ENCODE measurements around the gene L3MBTL4.

The L3MBTL4 gene

DNA sequence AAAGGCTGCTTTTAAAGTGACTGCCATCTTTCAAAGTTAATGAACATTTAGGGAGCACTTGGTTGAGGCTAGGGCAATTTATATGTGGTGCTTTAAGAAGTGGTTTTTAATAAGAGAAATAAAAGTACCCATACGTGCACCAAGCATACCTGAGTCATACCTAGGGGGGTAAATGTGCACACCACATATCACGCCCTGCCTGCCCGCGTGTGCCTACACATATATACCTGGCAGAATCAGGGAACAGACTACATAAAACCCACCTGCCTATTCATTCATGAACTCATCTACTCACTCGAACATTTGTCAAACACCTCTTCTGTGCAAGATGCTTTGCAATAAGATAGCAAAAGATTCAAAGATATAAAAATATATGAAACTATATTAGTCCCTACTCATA, 450.1 kb downstream of the L3MBTL4 start:
- Histone ChIP-seq H3K27me3 (ENCODE audit: control insufficient read depth, insufficient read depth, low read length) (no peaks in the 10 kb centered on the region), H3K4me3 (ENCODE audit: low read length) (no peak overlapping the region), H3K4me1 (ENCODE audit: control insufficient read depth, insufficient read depth, low read length) (no peaks in the 10 kb centered on the region), H3K9ac (ENCODE audit: low read length) (no peak overlapping the region), H3K9me3 (ENCODE audit: control insufficient read depth, low read length) (no peaks in the 10 kb centered on the region), H3K36me3 (ENCODE audit: control insufficient read depth, insufficient read depth, low read length) (no peaks in the 10 kb centered on the region)

DNA sequence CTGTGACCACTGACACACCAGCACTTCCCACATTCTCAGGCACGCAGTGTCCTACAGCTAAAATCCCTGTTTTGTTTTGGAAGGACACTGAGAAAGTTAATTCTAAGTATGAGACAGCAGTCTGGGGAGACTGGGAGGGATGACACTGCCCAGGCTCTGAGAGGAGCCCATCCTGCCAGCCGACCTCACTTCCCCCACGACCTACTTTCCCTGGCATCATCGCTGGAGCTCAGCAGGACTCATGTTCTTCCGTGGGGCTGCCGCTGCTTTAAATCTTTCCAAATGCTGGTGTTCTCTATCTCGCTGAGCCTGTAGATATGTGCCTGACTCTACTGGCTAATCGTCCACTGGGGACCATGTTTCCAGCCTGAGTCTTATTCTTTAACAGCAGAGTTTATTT, 450.6 kb downstream of the L3MBTL4 start:
- no peak overlapping the region for H3K9ac ChIP-seq (ENCODE audit: low read length)
- H3K27me3 ChIP-seq (ENCODE audit: control insufficient read depth, insufficient read depth, low read length): no peaks in the 10 kb centered on the region
- H3K4me3 ChIP-seq (ENCODE audit: low read length): no peak overlapping the region
- H3K36me3 ChIP-seq (ENCODE audit: control insufficient read depth, insufficient read depth, low read length): no peaks in the 10 kb centered on the region
- no peaks in the 10 kb centered on the region for H3K4me1 ChIP-seq (ENCODE audit: control insufficient read depth, insufficient read depth, low read length)
- no peaks in the 10 kb centered on the region for H3K9me3 ChIP-seq (ENCODE audit: control insufficient read depth, low read length)

DNA sequence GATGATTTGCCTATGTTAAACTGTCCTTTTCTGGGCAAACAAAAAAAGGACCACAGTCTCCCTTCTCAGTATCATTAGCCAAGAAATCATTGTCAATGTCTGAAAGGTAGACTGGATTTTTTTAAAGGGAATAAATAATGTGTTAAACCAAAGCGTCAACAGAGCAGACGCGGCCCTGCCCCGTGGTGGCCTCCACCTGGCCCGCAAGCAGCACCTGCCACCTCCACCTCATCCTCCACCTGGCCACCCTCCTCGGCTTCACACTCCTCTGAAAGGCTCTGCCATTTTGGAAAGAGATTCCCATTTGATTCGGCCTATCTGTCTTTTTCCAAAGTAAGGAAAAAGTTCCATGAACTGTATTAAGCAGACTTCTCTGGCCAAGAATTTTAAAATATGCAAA, 451.4 kb downstream of the L3MBTL4 start:
- H3K4me3 ChIP-seq (ENCODE audit: low read length): no peak overlapping the region
- H3K27me3 ChIP-seq (ENCODE audit: control insufficient read depth, insufficient read depth, low read length): no peaks in the 10 kb centered on the region
- no peaks in the 10 kb centered on the region for H3K4me1 ChIP-seq (ENCODE audit: control insufficient read depth, insufficient read depth, low read length)
- H3K9me3 ChIP-seq (ENCODE audit: control insufficient read depth, low read length): no peaks in the 10 kb centered on the region
- no peaks in the 10 kb centered on the region for H3K36me3 ChIP-seq (ENCODE audit: control insufficient read depth, insufficient read depth, low read length)
- no peak overlapping the region for H3K9ac ChIP-seq (ENCODE audit: low read length)

DNA sequence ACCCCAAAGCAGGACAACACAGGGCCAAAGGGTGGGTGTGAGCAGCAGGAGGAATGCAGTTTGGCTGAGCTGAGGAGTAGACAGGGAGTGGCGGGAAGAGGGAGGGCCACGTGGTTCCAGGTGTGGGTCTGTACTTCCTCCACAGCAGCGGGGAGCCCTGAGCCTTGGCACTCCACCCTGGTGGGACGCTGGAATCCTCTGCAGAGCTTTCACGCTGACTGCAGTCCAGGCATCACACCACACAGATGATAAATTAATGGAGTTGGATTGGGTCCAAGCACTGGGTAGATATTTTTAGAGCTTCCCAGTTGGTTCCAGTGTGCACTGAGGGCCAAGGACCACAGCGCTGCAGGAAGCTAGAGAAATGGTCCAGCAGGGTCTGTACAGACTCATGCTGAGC, 452.3 kb downstream of the L3MBTL4 start:
- Histone ChIP-seq H3K4me3 (ENCODE audit: low read length) (no peak overlapping the region), H3K27me3 (ENCODE audit: control insufficient read depth, insufficient read depth, low read length) (no peaks in the 10 kb centered on the region), H3K36me3 (ENCODE audit: control insufficient read depth, insufficient read depth, low read length) (no peaks in the 10 kb centered on the region), H3K9me3 (ENCODE audit: control insufficient read depth, low read length) (no peaks in the 10 kb centered on the region), H3K9ac (ENCODE audit: low read length) (no peak overlapping the region), H3K4me1 (ENCODE audit: control insufficient read depth, insufficient read depth, low read length) (no peaks in the 10 kb centered on the region)

DNA sequence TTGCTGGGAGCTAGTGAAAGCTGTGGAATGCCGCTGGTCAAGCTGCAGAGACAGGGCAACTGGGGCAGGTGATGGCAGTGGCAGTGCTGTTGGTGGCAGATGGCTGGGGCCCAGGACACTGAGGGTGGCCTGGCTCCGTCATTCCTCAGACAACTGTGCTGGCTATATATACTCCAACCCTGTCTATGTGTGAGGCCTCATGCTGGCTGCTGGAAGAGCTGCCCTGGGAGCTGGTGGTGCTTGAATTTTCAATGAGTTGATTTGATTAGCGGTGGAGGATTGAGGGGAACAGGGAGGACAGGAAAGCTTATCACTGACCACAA, 452.9 kb downstream of the L3MBTL4 start:
- H3K27me3 ChIP-seq (ENCODE audit: control insufficient read depth, insufficient read depth, low read length): no peaks in the 10 kb centered on the region
- no peak overlapping the region for H3K9ac ChIP-seq (ENCODE audit: low read length)
- H3K36me3 ChIP-seq (ENCODE audit: control insufficient read depth, insufficient read depth, low read length): no peaks in the 10 kb centered on the region
- no peaks in the 10 kb centered on the region for H3K9me3 ChIP-seq (ENCODE audit: control insufficient read depth, low read length)
- no peaks in the 10 kb centered on the region for H3K4me1 ChIP-seq (ENCODE audit: control insufficient read depth, insufficient read depth, low read length)
- no peak overlapping the region for H3K4me3 ChIP-seq (ENCODE audit: low read length)

DNA sequence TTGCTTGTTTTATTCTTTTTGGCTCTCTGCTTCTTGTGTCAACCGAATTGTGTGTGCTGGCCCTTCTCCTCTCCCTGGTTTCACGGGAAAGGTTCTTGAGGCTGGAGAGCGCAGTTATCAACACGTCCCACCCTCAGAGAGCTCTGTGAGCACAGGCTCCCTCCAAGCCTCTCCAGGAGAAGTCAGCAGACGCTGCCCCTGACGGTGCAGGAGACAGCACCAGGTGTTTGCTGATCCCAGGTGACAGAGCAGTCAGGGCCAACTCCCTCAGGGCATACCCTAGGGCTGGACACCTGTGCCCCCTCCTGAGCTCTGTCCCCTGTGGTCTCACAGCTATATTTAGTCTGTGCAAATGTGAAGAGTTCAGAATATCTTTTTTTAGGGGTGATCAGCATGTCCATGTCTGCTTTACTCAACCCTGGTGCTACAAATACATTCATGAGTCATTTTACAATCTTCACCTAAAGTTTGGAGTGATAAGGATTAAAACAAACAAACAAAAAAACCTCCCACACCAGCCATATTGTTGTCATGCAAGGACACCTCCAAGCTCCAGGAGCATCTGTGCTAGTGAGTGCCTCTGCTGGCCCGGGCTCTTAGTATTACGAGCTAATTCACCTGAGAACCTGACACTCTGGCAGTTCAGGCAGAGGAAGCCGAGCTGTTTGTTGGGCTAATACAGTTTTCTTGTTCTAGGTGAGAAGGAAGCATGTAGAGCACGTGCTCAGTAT, 453.4 kb downstream of the L3MBTL4 start:
- Histone ChIP-seq H3K9ac (ENCODE audit: low read length) (no peak overlapping the region), H3K36me3 (ENCODE audit: control insufficient read depth, insufficient read depth, low read length) (no peaks in the 10 kb centered on the region), H3K4me1 (ENCODE audit: control insufficient read depth, insufficient read depth, low read length) (no peaks in the 10 kb centered on the region), H3K27me3 (ENCODE audit: control insufficient read depth, insufficient read depth, low read length) (no peaks in the 10 kb centered on the region), H3K9me3 (ENCODE audit: control insufficient read depth, low read length) (no peaks in the 10 kb centered on the region), H3K4me3 (ENCODE audit: low read length) (no peak overlapping the region)

DNA sequence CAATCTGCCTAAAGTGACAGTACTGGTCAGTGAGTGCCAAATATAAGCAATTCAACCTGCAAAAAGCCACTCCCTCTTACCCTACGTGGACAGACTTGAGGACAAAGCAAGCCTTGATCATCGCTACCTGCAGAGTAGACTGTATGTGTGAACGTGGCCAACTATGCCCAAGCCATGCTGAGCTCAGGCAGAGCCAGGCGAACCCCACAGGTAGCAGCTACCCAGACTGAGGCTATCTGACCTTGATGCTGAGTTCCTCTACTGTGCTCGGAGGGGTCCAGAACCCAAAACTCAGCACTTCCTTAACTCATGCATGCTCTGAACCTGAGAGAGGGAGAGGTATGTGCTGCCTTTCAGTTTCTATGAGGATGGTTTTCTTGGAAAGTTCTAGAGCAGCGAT, 455.9 kb downstream of the L3MBTL4 start:
- H3K36me3 ChIP-seq (ENCODE audit: control insufficient read depth, insufficient read depth, low read length): no peaks in the 10 kb centered on the region
- no peak overlapping the region for H3K4me3 ChIP-seq (ENCODE audit: low read length)
- H3K27me3 ChIP-seq (ENCODE audit: control insufficient read depth, insufficient read depth, low read length): no peaks in the 10 kb centered on the region
- no peak overlapping the region for H3K9ac ChIP-seq (ENCODE audit: low read length)
- H3K9me3 ChIP-seq (ENCODE audit: control insufficient read depth, low read length): no peaks in the 10 kb centered on the region
- no peaks in the 10 kb centered on the region for H3K4me1 ChIP-seq (ENCODE audit: control insufficient read depth, insufficient read depth, low read length)

DNA sequence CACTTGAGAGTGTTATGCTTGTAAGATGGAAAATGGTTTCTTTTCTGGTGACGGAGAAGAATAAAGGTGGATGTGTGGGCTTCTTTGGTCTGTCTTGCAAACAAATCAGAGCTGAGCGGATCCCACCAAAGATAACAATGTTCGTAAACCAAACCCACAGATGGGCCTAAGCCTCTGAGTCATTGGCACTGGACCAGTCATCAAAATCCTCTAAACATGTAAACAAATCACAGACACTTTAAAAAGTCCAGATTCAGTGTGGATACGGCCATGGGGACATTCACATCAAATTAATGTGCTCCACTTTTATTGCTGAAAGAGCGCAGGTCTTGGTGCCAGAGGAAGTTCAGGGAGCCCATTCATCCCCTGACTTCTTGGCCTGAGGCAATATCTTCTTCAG, 458.9 kb downstream of the L3MBTL4 start:
- Histone ChIP-seq H3K4me3 (ENCODE audit: low read length) (no peak overlapping the region), H3K36me3 (ENCODE audit: control insufficient read depth, insufficient read depth, low read length) (no peaks in the 10 kb centered on the region), H3K27me3 (ENCODE audit: control insufficient read depth, insufficient read depth, low read length) (no peaks in the 10 kb centered on the region), H3K9ac (ENCODE audit: low read length) (no peak overlapping the region), H3K4me1 (ENCODE audit: control insufficient read depth, insufficient read depth, low read length) (no peaks in the 10 kb centered on the region), H3K9me3 (ENCODE audit: control insufficient read depth, low read length) (no peaks in the 10 kb centered on the region)

DNA sequence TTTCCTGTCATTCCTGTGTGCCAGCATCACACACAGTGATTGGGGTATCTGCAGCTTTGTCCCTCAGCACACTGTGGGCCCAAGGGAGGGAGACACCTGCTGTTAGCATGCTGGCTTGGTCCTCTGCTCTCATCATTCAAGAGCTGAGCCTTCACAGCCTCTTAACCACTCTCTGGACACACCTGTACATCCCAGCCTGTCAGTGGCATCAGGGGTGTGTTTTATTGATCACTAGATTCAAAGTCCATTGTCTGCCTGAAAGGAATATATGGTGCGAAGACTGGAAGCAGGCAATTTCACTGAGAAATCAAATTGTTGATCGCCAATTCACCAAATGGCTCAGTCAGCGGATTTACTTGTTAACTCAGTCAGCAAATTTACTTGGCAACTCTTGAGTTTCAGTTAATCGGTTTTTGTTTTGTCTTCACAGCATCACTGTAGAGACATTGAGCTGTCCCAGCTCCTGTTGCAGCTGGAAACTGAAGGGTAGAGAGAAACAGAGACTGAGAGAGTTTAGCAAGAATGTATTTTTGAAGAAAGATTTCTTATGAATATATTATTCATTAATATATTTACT, 463.1 kb downstream of the L3MBTL4 start:
- Histone ChIP-seq H3K4me3 (ENCODE audit: low read length) (no peak overlapping the region), H3K9ac (ENCODE audit: low read length) (no peak overlapping the region), H3K4me1 (ENCODE audit: control insufficient read depth, insufficient read depth, low read length) (no peaks in the 10 kb centered on the region), H3K9me3 (ENCODE audit: control insufficient read depth, low read length) (no peaks in the 10 kb centered on the region), H3K36me3 (ENCODE audit: control insufficient read depth, insufficient read depth, low read length) (no peaks in the 10 kb centered on the region), H3K27me3 (ENCODE audit: control insufficient read depth, insufficient read depth, low read length) (no peaks in the 10 kb centered on the region)

DNA sequence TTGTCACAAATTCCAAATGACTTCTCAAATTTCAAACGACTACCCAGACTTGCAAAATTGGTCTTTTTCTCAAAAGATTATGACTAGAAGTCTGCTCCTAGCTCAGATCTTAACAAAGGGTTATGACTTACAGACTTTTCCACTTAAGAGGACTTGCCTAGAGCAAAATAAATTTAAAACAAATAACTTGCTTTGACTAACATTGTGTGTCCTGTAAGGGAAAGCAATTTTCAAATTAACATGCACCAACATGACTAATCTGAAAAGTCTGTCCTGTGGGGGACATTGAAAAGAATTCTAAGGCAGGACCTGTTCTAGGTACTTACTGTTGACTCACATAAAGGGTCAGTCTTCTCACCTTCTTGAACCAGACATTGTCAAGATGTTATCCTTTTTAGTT, 465.9 kb downstream of the L3MBTL4 start:
- H3K4me1 ChIP-seq (ENCODE audit: control insufficient read depth, insufficient read depth, low read length): no peaks in the 10 kb centered on the region
- H3K9me3 ChIP-seq (ENCODE audit: control insufficient read depth, low read length): no peaks in the 10 kb centered on the region
- no peak overlapping the region for H3K9ac ChIP-seq (ENCODE audit: low read length)
- H3K27me3 ChIP-seq (ENCODE audit: control insufficient read depth, insufficient read depth, low read length): no peaks in the 10 kb centered on the region
- H3K36me3 ChIP-seq (ENCODE audit: control insufficient read depth, insufficient read depth, low read length): no peaks in the 10 kb centered on the region
- no peak overlapping the region for H3K4me3 ChIP-seq (ENCODE audit: low read length)

DNA sequence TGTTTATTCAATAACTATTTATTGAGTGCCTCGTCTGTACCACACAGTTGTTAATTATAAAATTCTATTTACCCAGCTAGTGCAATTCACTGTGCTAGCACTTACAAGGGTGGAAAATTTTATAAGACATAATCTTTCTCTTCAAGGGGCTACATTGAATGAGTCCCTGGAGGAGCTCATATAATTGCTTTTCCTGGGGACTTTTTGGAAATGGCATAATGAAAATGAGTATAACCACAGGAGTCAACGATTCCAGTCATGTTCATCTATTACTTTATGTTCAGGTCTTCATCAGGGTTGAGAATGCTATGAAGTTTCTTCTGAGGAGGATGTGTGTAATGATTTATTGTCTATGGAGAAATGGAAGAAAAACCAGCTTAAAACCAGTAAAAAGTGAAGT, 466.5 kb downstream of the L3MBTL4 start:
- no peaks in the 10 kb centered on the region for H3K27me3 ChIP-seq (ENCODE audit: control insufficient read depth, insufficient read depth, low read length)
- H3K36me3 ChIP-seq (ENCODE audit: control insufficient read depth, insufficient read depth, low read length): no peaks in the 10 kb centered on the region
- H3K4me3 ChIP-seq (ENCODE audit: low read length): no peak overlapping the region
- H3K9ac ChIP-seq (ENCODE audit: low read length): no peak overlapping the region
- no peaks in the 10 kb centered on the region for H3K9me3 ChIP-seq (ENCODE audit: control insufficient read depth, low read length)
- no peaks in the 10 kb centered on the region for H3K4me1 ChIP-seq (ENCODE audit: control insufficient read depth, insufficient read depth, low read length)

DNA sequence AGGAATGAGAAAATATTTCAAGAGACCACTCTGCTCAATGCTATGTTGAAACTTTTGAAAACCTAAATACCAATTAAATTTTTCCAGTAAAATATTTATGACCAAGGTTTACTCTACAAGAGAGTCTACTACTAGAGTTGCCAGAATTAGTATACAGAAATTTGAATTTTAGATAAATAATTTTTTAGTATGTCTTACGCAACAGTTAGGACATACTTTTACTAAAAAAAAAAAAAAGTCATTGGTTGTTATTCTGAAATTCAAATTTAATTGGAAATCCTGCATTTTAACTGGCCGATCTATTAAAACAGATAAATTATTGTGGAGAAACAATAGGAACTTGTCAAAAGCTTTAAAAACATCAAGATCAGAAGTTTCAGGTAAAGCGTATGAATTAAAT, 470.3 kb downstream of the L3MBTL4 start:
- H3K36me3 ChIP-seq (ENCODE audit: control insufficient read depth, insufficient read depth, low read length): no peaks in the 10 kb centered on the region
- H3K9me3 ChIP-seq (ENCODE audit: control insufficient read depth, low read length): no peaks in the 10 kb centered on the region
- no peaks in the 10 kb centered on the region for H3K4me1 ChIP-seq (ENCODE audit: control insufficient read depth, insufficient read depth, low read length)
- H3K27me3 ChIP-seq (ENCODE audit: control insufficient read depth, insufficient read depth, low read length): no peaks in the 10 kb centered on the region
- H3K9ac ChIP-seq (ENCODE audit: low read length): no peak overlapping the region
- no peak overlapping the region for H3K4me3 ChIP-seq (ENCODE audit: low read length)

DNA sequence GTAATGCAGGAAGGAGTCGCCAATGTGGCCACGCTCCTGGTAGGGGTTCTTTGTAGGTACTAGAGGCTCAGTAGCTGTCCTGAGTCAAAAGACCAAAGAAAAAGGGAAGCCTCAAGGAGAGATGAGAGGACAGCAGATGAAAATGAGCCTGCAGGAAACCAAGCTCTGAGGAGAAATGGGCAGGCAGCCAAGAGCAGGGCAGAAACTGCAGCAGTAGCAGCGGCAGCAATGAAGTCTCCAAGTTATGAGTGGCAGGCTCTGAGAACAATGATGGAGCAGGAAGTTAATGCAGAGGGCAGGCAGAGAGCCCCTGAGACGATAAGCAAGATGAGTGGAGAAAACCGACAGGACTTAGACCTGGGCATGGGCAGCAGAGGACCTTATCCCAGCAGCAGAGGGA, 471.2 kb downstream of the L3MBTL4 start:
- H3K9me3 ChIP-seq (ENCODE audit: control insufficient read depth, low read length): no peaks in the 10 kb centered on the region
- H3K4me1 ChIP-seq (ENCODE audit: control insufficient read depth, insufficient read depth, low read length): no peaks in the 10 kb centered on the region
- H3K4me3 ChIP-seq (ENCODE audit: low read length): no peak overlapping the region
- no peaks in the 10 kb centered on the region for H3K36me3 ChIP-seq (ENCODE audit: control insufficient read depth, insufficient read depth, low read length)
- no peak overlapping the region for H3K9ac ChIP-seq (ENCODE audit: low read length)
- H3K27me3 ChIP-seq (ENCODE audit: control insufficient read depth, insufficient read depth, low read length): no peaks in the 10 kb centered on the region
